SU-DHL-6 (cell line): Measurements from ENCODE around the gene ARHGAP4.

Source experiments
- H2AFZ ChIP-seq: fragments of 200-600 bp; sonication (generic); 2 replicates; pipeline ENCODE4 v1.6.1; 2014; ENCODE audit warnings: low read depth, mild to moderate bottlenecking, moderate library complexity, mixed read lengths, antibody characterized with exemption, low read length; ENCODE audit not compliant: severe bottlenecking
- H3F3A ChIP-seq: fragments of 200-600 bp; shearing (Covaris generic); 2 replicates; pipeline ENCODE4 v1.6.0; 2016; ENCODE audit warnings: antibody characterized with exemption, mild to moderate bottlenecking; ENCODE audit not compliant: insufficient read depth
- H3K27ac ChIP-seq: fragments of 200-600 bp; sonication (generic); 2 replicates; pipeline ENCODE4 v1.5.1; 2016; ENCODE audit warnings: low read depth, mild to moderate bottlenecking, low read length, moderate library complexity, mixed read lengths
- H3K27me3 ChIP-seq: fragments of 200-600 bp; sonication (generic), shearing (Covaris generic); 2 replicates; pipeline ENCODE4 v1.6.0; 2014; ENCODE audit warnings: mild to moderate bottlenecking, low read length
- H3K36me3 ChIP-seq: fragments of 200-600 bp; sonication (generic); 2 replicates; pipeline ENCODE4 v1.6.1; 2014; ENCODE audit warnings: mild to moderate bottlenecking, low read length, mixed read lengths
- H3K4me2 ChIP-seq: fragments of 300-600, 200-600 bp; shearing (Covaris generic), sonication (generic); 2 replicates; pipeline ENCODE4 v1.6.0; 2014; ENCODE audit warnings: low read length, low read depth, mild to moderate bottlenecking; ENCODE audit not compliant: poor library complexity, severe bottlenecking
- H3K4me3 ChIP-seq: fragments of 200-600 bp; sonication (generic); 2 replicates; pipeline ENCODE4 v1.5.1; 2014; ENCODE audit warnings: antibody characterized with exemption, low read length, mild to moderate bottlenecking, mixed read lengths; ENCODE audit not compliant: insufficient read depth, poor library complexity, severe bottlenecking
- H3K79me2 ChIP-seq: fragments of 200-600 bp; sonication (generic); 2 replicates; pipeline ENCODE4 v1.6.1; 2014; ENCODE audit warnings: mild to moderate bottlenecking, low read length, moderate library complexity; ENCODE audit not compliant: insufficient read depth
- H3K9ac ChIP-seq: fragments of 200-600 bp; sonication (generic); 2 replicates; pipeline ENCODE4 v1.7.0; 2014; ENCODE audit warnings: mild to moderate bottlenecking, low read length
- H3K9me2 ChIP-seq: fragments of 200-600 bp; sonication (generic); replicated peaks from 2 replicates; pipeline ENCODE4 v1.6.1; 2014; ENCODE audit warnings: low read length; ENCODE audit not compliant: insufficient read depth
- H3K9me3 ChIP-seq: fragments of 200-600 bp; sonication (generic); 2 replicates; pipeline ENCODE4 v1.6.1; 2014; ENCODE audit warnings: low read length, mixed read lengths; ENCODE audit not compliant: insufficient read depth
- H4K20me1 ChIP-seq: fragments of 200-600 bp; sonication (generic); 2 replicates; pipeline ENCODE4 v1.6.1; 2014; ENCODE audit warnings: low read depth, mild to moderate bottlenecking, antibody characterized with exemption, low read length, moderate library complexity, mixed read lengths
- CTCF ChIP-seq: fragments of 200-600 bp; sonication (generic); IDR thresholded peaks from one replicate; pipeline ENCODE4 v1.5.1; 2017; ENCODE audit warnings: antibody characterized with exemption, mild to moderate bottlenecking, low read length, moderate library complexity; ENCODE audit not compliant: insufficient read depth, poor library complexity, severe bottlenecking
- EZH2phosphoT487 ChIP-seq: fragments of 200-600 bp; sonication (generic), shearing (Covaris generic); conservative IDR thresholded peaks from 2 replicates; pipeline ENCODE4 v1.6.1; 2018; ENCODE audit warnings: mild to moderate bottlenecking, antibody characterized with exemption, low read length, moderate library complexity, mixed read lengths

The ARHGAP4 gene

GRCh38 chrX:153924149-153924861 is 1.8 kb downstream of the ARHGAP4 start:
- TF ChIP-seq CTCF (no peak), EZH2phosphoT487 (no peak)
- Histone ChIP-seq H3K27ac (peak overlapping the region; percentile 100), H3K4me2 (peak overlapping the region; percentile 78)

GRCh38 chrX:153922932-153923857 is 2.9 kb downstream of the ARHGAP4 start:
- Histone ChIP-seq H3K9me3 (no peaks in the 10 kb centered on the region), H3K36me3 (no peaks in the 10 kb centered on the region), H4K20me1 (no peaks in the 10 kb centered on the region), H3K27ac (no peak overlapping the region), H3K27me3 (no peaks in the 10 kb centered on the region), H3K79me2 (peaks cover 16% of the 10 kb centered on the region; the same call in 1 of the 2 replicates), H3K9ac (no peak overlapping the region), H3F3A (peaks cover 16% of the 10 kb centered on the region), H3K4me2 (no peak overlapping the region), H3K9me2 (no peaks in the 10 kb centered on the region), H2AFZ (no peak overlapping the region), H3K4me3 (no peak overlapping the region)
- no peak for TF ChIP-seq EZH2phosphoT487
- no peak for TF ChIP-seq CTCF

More at GRCh38 chrX:153924149-153924861, 1.8 kb downstream of the ARHGAP4 start:
- peaks cover 21% of the 10 kb centered on the region for H3F3A ChIP-seq
- H3K9me2 ChIP-seq = no peaks in the 10 kb centered on the region
- peaks cover 16% of the 10 kb centered on the region; the same call in 1 of the 2 replicates for H3K79me2 ChIP-seq
- H3K4me3 ChIP-seq = peak overlapping the region; percentile 72
- H3K9ac ChIP-seq = peak overlapping the region; percentile 98
- H4K20me1 ChIP-seq = no peaks in the 10 kb centered on the region
- no peak overlapping the region for H2AFZ ChIP-seq
- H3K27me3 ChIP-seq = no peaks in the 10 kb centered on the region
- no peaks in the 10 kb centered on the region for H3K36me3 ChIP-seq
- H3K9me3 ChIP-seq = no peaks in the 10 kb centered on the region

GRCh38 chrX:153921511-153922446 is 4.3 kb downstream of the ARHGAP4 start:
- H3K9me2 ChIP-seq = no peaks in the 10 kb centered on the region
- peaks cover 5% of the 10 kb centered on the region for H3F3A ChIP-seq
- H3K27me3 ChIP-seq = no peaks in the 10 kb centered on the region
- H3K27ac ChIP-seq = no peak overlapping the region
- no peak for TF ChIP-seq EZH2phosphoT487
- no peak for TF ChIP-seq CTCF
- H3K9ac ChIP-seq = no peak overlapping the region
- no peaks in the 10 kb centered on the region for H4K20me1 ChIP-seq
- no peak overlapping the region for H3K4me2 ChIP-seq
- no peak overlapping the region for H3K4me3 ChIP-seq
- H3K36me3 ChIP-seq = no peaks in the 10 kb centered on the region
- no peak overlapping the region for H2AFZ ChIP-seq
- peaks cover 16% of the 10 kb centered on the region; the same call in 1 of the 2 replicates for H3K79me2 ChIP-seq
- no peaks in the 10 kb centered on the region for H3K9me3 ChIP-seq
